H1 (cell line): ENCODE data around the gene ELMO2. TPM values are rescaled to one million over a fixed set of nuclear protein-coding genes. Genes with fewer than 3 reads are reported as not detected.

Source experiments
- CTCF ChIA-PET: fragments of 300-600 bp; sonication (Branson Sonifier 250); formaldehyde crosslinking; loops from one replicate; lab custom pipeline; 2021; ENCODE audit not compliant: partially characterized antibody; lab: Charles Lee
- POLR2A ChIA-PET: fragments of 300-600 bp; sonication (Branson Sonifier 250); formaldehyde crosslinking; loops from one replicate; lab custom pipeline; 2021; ENCODE audit warnings: inconsistent platforms; ENCODE audit not compliant: partially characterized antibody; lab: Charles Lee
- DNase-seq, 2 experiments: peaks; one replicate each; pipeline versions ENCODE4 v3.0.0 to v3.0.0-alpha.2; 2010 to 2022; ENCODE audit warnings: low spot score in 2 of 2, low read depth in 1 of 2, mixed read lengths in 1 of 2
- FAIRE-seq: peaks from 2 replicates; lab custom pipeline; 2011; peaks lifted over from hg19 to GRCh38; lab: Jason Lieb, UNC
- H2AFZ ChIP-seq: 2 replicates; pipeline ENCODE4 v1.8.1; 2012; ENCODE audit warnings: low read length, inconsistent platforms
- H2AK5ac ChIP-seq: 2 replicates; pipeline ENCODE4 v1.6.1; 2013; ENCODE audit warnings: low read depth, low read length
- H2BK120ac ChIP-seq: replicated peaks from 2 replicates; pipeline ENCODE3; 2013; ENCODE audit warnings: low read depth, low read length, inconsistent platforms
- H2BK12ac ChIP-seq: 2 replicates; pipeline ENCODE4 v1.6.1; 2013; ENCODE audit warnings: low read depth, low read length
- H2BK15ac ChIP-seq: 2 replicates; pipeline ENCODE4 v1.6.1; 2013; ENCODE audit warnings: low read length
- H2BK20ac ChIP-seq: 2 replicates; pipeline ENCODE4 v1.6.1; 2013; ENCODE audit warnings: low read length
- H2BK5ac ChIP-seq: 2 replicates; pipeline ENCODE4 v1.6.1; 2013; ENCODE audit warnings: low read depth, low read length
- H3K14ac ChIP-seq: 2 replicates; pipeline ENCODE4 v1.6.1; 2013; ENCODE audit warnings: inconsistent platforms; ENCODE audit not compliant: insufficient read length
- H3K18ac ChIP-seq: 2 replicates; pipeline ENCODE4 v1.6.1; 2013; ENCODE audit warnings: low read length; ENCODE audit errors: extremely low read depth
- H3K23ac ChIP-seq: 2 replicates; pipeline ENCODE4 v1.6.1; 2013; ENCODE audit warnings: inconsistent platforms; ENCODE audit not compliant: insufficient read length
- H3K23me2 ChIP-seq: 2 replicates; pipeline ENCODE4 v1.6.1; 2013; ENCODE audit warnings: low read depth, low read length
- H3K27ac ChIP-seq: 2 replicates; pipeline ENCODE4 v1.6.1; 2011; ENCODE audit warnings: low read depth, low read length, inconsistent platforms
- H3K27me3 ChIP-seq, 4 experiments: replicated peaks in 1 of 4; 1 replicate in 1 of 4; 2 replicates in 3 of 4; pipeline versions ENCODE4 v1.6.1 to v1.8.1; 2011 to 2013; ENCODE audit warnings: low read length in 3 of 4, mild to moderate bottlenecking in 3 of 4, inconsistent platforms in 2 of 4, mixed read lengths in 2 of 4, moderate library complexity in 1 of 4; ENCODE audit not compliant: control insufficient read depth in 3 of 4, insufficient read depth in 3 of 4; ENCODE audit errors: extremely low read depth in 1 of 4
- H3K36me3 ChIP-seq, 4 experiments: 2 replicates each; pipeline versions ENCODE4 v1.6.1 to v1.8.1; 2011 to 2013; ENCODE audit warnings: mild to moderate bottlenecking in 4 of 4, low read length in 3 of 4, moderate library complexity in 2 of 4, control low read depth in 1 of 4, inconsistent platforms in 1 of 4; ENCODE audit not compliant: insufficient read depth in 4 of 4, control insufficient read depth in 2 of 4
- H3K4ac ChIP-seq: replicated peaks from 2 replicates; pipeline ENCODE3; 2013; ENCODE audit warnings: low read length, low read depth, mixed read lengths, inconsistent platforms; ENCODE audit not compliant: insufficient read length
- H3K4me1 ChIP-seq, 4 experiments: replicated peaks in 1 of 4; 1 replicate in 1 of 4; 2 replicates in 3 of 4; pipeline versions ENCODE4 v1.6.1 to v1.8.1; 2011 to 2013; ENCODE audit warnings: low read length in 3 of 4, inconsistent platforms in 2 of 4, mixed read lengths in 1 of 4; ENCODE audit not compliant: insufficient read depth in 4 of 4, control insufficient read depth in 3 of 4
- H3K4me2 ChIP-seq, 2 experiments: 2 replicates each; pipeline versions ENCODE4 v1.6.1 to v1.8.1; 2011 to 2013; ENCODE audit warnings: low read depth in 2 of 2, low read length in 2 of 2, control low read depth in 1 of 2, inconsistent platforms in 1 of 2, mild to moderate bottlenecking in 1 of 2; ENCODE audit not compliant: insufficient read depth in 1 of 2
- H3K4me3 ChIP-seq, 4 experiments: fragments of 200-600, 300-600 bp in 1 of 4; sonication (generic), shearing (Covaris generic), sonication (Bioruptor Twin) in 1 of 4; 2 replicates each; pipeline versions ENCODE4 v1.5.1 to v1.8.1; 2011 to 2016; ENCODE audit warnings: low read length in 4 of 4, low read depth in 3 of 4, control low read depth in 2 of 4, inconsistent platforms in 2 of 4, mild to moderate bottlenecking in 2 of 4, mixed read lengths in 1 of 4, moderate library complexity in 1 of 4; ENCODE audit not compliant: insufficient read depth in 2 of 4; ENCODE audit errors: extremely low read depth in 1 of 4
- H3K56ac ChIP-seq: replicated peaks from 2 replicates; pipeline ENCODE3; 2013; ENCODE audit warnings: low read depth, mild to moderate bottlenecking, mixed read lengths, low read length, inconsistent platforms; ENCODE audit not compliant: insufficient read length
- H3K79me1 ChIP-seq: 2 replicates; pipeline ENCODE4 v1.6.1; 2013; ENCODE audit warnings: low read depth, low read length, control low read depth
- H3K79me2 ChIP-seq, 2 experiments: 2 replicates each; pipeline versions ENCODE4 v1.6.1 to v1.8.1; 2012 to 2013; ENCODE audit warnings: low read length in 2 of 2, mild to moderate bottlenecking in 2 of 2, inconsistent platforms in 1 of 2; ENCODE audit not compliant: insufficient read depth in 2 of 2, control insufficient read depth in 1 of 2
- H3K9ac ChIP-seq, 4 experiments: replicated peaks in 1 of 4; 1 replicate in 1 of 4; 2 replicates in 3 of 4; pipeline versions ENCODE4 v1.6.1 to v1.8.1; 2011 to 2013; ENCODE audit warnings: low read depth in 3 of 4, low read length in 3 of 4, control low read depth in 2 of 4, mild to moderate bottlenecking in 2 of 4, moderate library complexity in 2 of 4, inconsistent platforms in 1 of 4; ENCODE audit errors: extremely low read depth in 1 of 4
- H3K9me3 ChIP-seq, 2 experiments: 2 replicates each; pipeline versions ENCODE4 v1.6.1 to v1.8.1; 2012 to 2013; ENCODE audit warnings: mild to moderate bottlenecking in 2 of 2, moderate library complexity in 2 of 2, control low read depth in 1 of 2, inconsistent platforms in 1 of 2, low read depth in 1 of 2, low read length in 1 of 2, mixed read lengths in 1 of 2; ENCODE audit not compliant: insufficient read depth in 2 of 2
- H4K20me1 ChIP-seq, 2 experiments: replicated peaks in 1 of 2; 2 replicates each; pipeline versions ENCODE3 to v1.8.1; 2011 to 2013; ENCODE audit warnings: inconsistent platforms in 2 of 2, low read length in 2 of 2, mild to moderate bottlenecking in 1 of 2; ENCODE audit not compliant: insufficient read depth in 2 of 2, control insufficient read depth in 1 of 2
- H4K5ac ChIP-seq: 2 replicates; pipeline ENCODE4 v1.6.1; 2013; ENCODE audit warnings: low read length, low read depth, mixed read lengths, inconsistent platforms; ENCODE audit not compliant: insufficient read length
- H4K8ac ChIP-seq: 2 replicates; pipeline ENCODE4 v1.8.0; 2013; ENCODE audit warnings: mild to moderate bottlenecking, moderate library complexity, low read length, inconsistent platforms; ENCODE audit not compliant: insufficient read depth; ENCODE audit errors: extremely low read depth
- H4K91ac ChIP-seq: replicated peaks from 2 replicates; pipeline ENCODE3; 2013; ENCODE audit warnings: low read length, mixed read lengths, inconsistent platforms; ENCODE audit not compliant: insufficient read length
- ASH2L ChIP-seq: fragments of 200-600, 300-600 bp; sonication (generic); IDR thresholded peaks from one replicate; pipeline ENCODE4 v1.7.1; 2017; ENCODE audit warnings: low read length
- BRCA1 ChIP-seq: IDR thresholded peaks from 2 replicates; pipeline ENCODE4 v1.6.1; 2012; ENCODE audit warnings: low read depth, low read length, improper control_type of control experiment
- CHD1 ChIP-seq: IDR thresholded peaks from 2 replicates; pipeline ENCODE4 v1.6.1; 2012; ENCODE audit warnings: low read depth, low read length, improper control_type of control experiment
- HDAC6 ChIP-seq: IDR thresholded peaks from one replicate; pipeline ENCODE4 v1.7.1; 2012; ENCODE audit warnings: low read depth, mild to moderate bottlenecking, inconsistent platforms, low read length, moderate library complexity
- MAX ChIP-seq: IDR thresholded peaks from 2 replicates; pipeline ENCODE4 v1.6.1; 2012; ENCODE audit warnings: inconsistent platforms
- NANOG ChIP-seq: IDR thresholded peaks from 2 replicates; pipeline ENCODE4 v1.6.1; 2011; ENCODE audit warnings: low read length, low read depth, mild to moderate bottlenecking, inconsistent platforms; ENCODE audit not compliant: insufficient read depth, poor library complexity, severe bottlenecking
- RBBP5 ChIP-seq: IDR thresholded peaks from 2 replicates; pipeline ENCODE4 v1.7.1; 2012; ENCODE audit warnings: low read depth, mild to moderate bottlenecking, inconsistent platforms, low read length, moderate library complexity, borderline replicate concordance
- SAP30 ChIP-seq: fragments of 300-600 bp; sonication (generic); IDR thresholded peaks from 2 replicates; pipeline ENCODE4 v1.7.1; 2012; ENCODE audit warnings: low read length, moderate library complexity, mild to moderate bottlenecking, inconsistent platforms; ENCODE audit not compliant: insufficient read depth, insufficient replicate concordance
- USF2 ChIP-seq: IDR thresholded peaks from 2 replicates; pipeline ENCODE4 v1.6.1; 2011; ENCODE audit warnings: low read length, improper control_type of control experiment
- YY1 ChIP-seq: IDR thresholded peaks from 2 replicates; pipeline ENCODE4 v1.6.1; 2011; ENCODE audit warnings: low read depth, mild to moderate bottlenecking, low read length
- WGBS, 2 experiments: shearing (Covaris generic) in 1 of 2; methylation state at CpG; one replicate each; pipeline versions ENCODE4 v1.1.6 to v1.1.7; 2013 to 2015; ENCODE audit warnings: low lambda C conversion rate in 2 of 2, mixed read lengths in 2 of 2, inconsistent platforms in 1 of 2, low coverage in 1 of 2, missing lambda C conversion rate in 1 of 2; ENCODE audit not compliant: insufficient replicate concordance in 2 of 2, insufficient coverage in 1 of 2, insufficient read length in 1 of 2; ENCODE audit errors: extremely low coverage in 1 of 2, missing lambda C conversion rate in 1 of 2; 5-methylcytosine and 5-hydroxymethylcytosine counted together
- polyA plus RNA-seq, 7 experiments: library from polyadenylated mRNA; depleted of rRNA in 3 of 7; stranded (reverse) in 5 of 7; unstranded in 2 of 7; fragments of >200 nt in 5 of 7; fragments of 200-250 nt in 2 of 7; gene quantifications; 1 replicate in 5 of 7; 2 replicates in 1 of 7; 4 replicates in 1 of 7; pipeline versions ENCODE4 v1.2.1 to v1.2.3, GENCODE V29; 2011 to 2013; ENCODE audit warnings: missing spikeins in 2 of 7, mixed read lengths in 2 of 7
- total RNA-seq: library from RNA; stranded (reverse); fragmentation: NEBNext Ultra II Directional; extraction: Animal tissue kit (Norgen Biotek cat#: 25700); gene quantifications from 2 replicates; pipeline ENCODE4 v1.2.1, GENCODE V29; 2021

Gene ELMO2
- total and polyA plus RNA-seq, 2 of the 8 experiments (the other 6 are each of a cell fraction or from before 2014, with no cell fraction given), result 34.3 to 39.7 TPM

GRCh38 chr20:46332373-46333160, 73.8 kb downstream of the ELMO2 start:
- no peak overlapping the region; a peak in 1 of 4 replicates for H3K4me2 ChIP-seq
- H3K18ac ChIP-seq, result no peak overlapping the region
- H2AK5ac ChIP-seq, result no peak overlapping the region
- peaks cover 0 to 27% (median 9%) of the 10 kb centered on the region in 4 experiments; a peak in 6 of 7 replicates for H3K4me1 ChIP-seq
- H4K20me1 ChIP-seq, result no peaks in the 10 kb centered on the region
- H3K4ac ChIP-seq, result no peak overlapping the region
- peak overlapping the region; percentile 17 for H3K23ac ChIP-seq
- ChIA-PET CTCF (interaction anchor here (0.8 to 17.6 kb wide), 12 partner anchors 8 to 213 kb away, joined by 3 to 214 read pairs (median 5); partner anchors contain the start of gene CDH22), POLR2A (interaction anchor here (0.9 to 3.3 kb wide), 7 partner anchors 9 to 244 kb away, joined by 3 to 10 read pairs (median 6); no protein-coding TSS in a partner anchor)
- H2BK12ac ChIP-seq, result no peak overlapping the region
- H3K79me1 ChIP-seq, result no peaks in the 10 kb centered on the region
- no peak overlapping the region for H2BK120ac ChIP-seq
- H2BK15ac ChIP-seq, result no peak overlapping the region
- no peak overlapping the region for H4K91ac ChIP-seq
- H3K36me3 ChIP-seq, result no peaks in the 10 kb centered on the region
- H3K9me3 ChIP-seq, result no peaks in the 10 kb centered on the region
- no peak overlapping the region for H4K5ac ChIP-seq
- peaks cover 0 to 3% (median 0%) of the 10 kb centered on the region in 4 experiments; a peak in 2 of 7 replicates for H3K27me3 ChIP-seq
- H3K79me2 ChIP-seq, result no peaks in the 10 kb centered on the region
- no peaks in the 10 kb centered on the region for H3K23me2 ChIP-seq
- no peak overlapping the region for H3K27ac ChIP-seq
- H3K14ac ChIP-seq, result no peak overlapping the region
- H2BK20ac ChIP-seq, result no peak overlapping the region
- DNase-seq (no peak), FAIRE-seq (no peak)
- peak overlapping the region; percentile 18; the same call in 1 of the 2 replicates for H2BK5ac ChIP-seq
- no peak overlapping the region for H3K56ac ChIP-seq
- no peak overlapping the region; the same call in 1 of the 2 replicates for H4K8ac ChIP-seq
- H3K4me3 ChIP-seq, result no peak overlapping the region
- H3K9ac ChIP-seq, result no peak overlapping the region
- 87% methylated on average over 11 of the region's 12 CpGs; no CpG with 5 or more reads in 1 of the 2 experiments for WGBS, 2 experiments
- no peak overlapping the region for H2AFZ ChIP-seq
- no peak for TF ChIP-seq YY1
- TF ChIP-seq RBBP5, result no peak
- no peak for TF ChIP-seq SAP30
- no peak for TF ChIP-seq NANOG
- no peak for TF ChIP-seq CHD1
- TF ChIP-seq BRCA1, result no peak
- TF ChIP-seq HDAC6, result no peak
- TF ChIP-seq USF2, result no peak
- peak; percentile 38; the same call in 1 of the 2 replicates for TF ChIP-seq MAX
- no peak for TF ChIP-seq ASH2L
